ENCODE results near the gene TRIM52. TPM values are rescaled to one million over a fixed set of nuclear protein-coding genes. Genes with fewer than 3 reads are reported as not detected.
"Not testable (repeated sequence)": the region's sequence is repeated elsewhere in the genome, so short reads cannot be mapped to it uniquely, and the experiment has no call there.

Gene TRIM52
- total RNA-seq, 1 experiment from 2014 or later: 15.2 TPM

GRCh38 chr5:181283347-181283746, 22.4 kb upstream of the TRIM52 start:
- Histone ChIP-seq H3K4me1 (replicated peaks; ENCODE audit: insufficient read depth) (no peaks in the 10 kb centered on the region), H3K79me2 (ENCODE audit: low read depth) (no peaks in the 10 kb centered on the region), H3K4me3 (no peak overlapping the region), H3K9me2 (ENCODE audit: insufficient read depth) (no peaks in the 10 kb centered on the region), H3K4me2 (no peak overlapping the region), H3K36me3 (ENCODE audit: low read depth) (no peaks in the 10 kb centered on the region), H2AFZ (no peak overlapping the region), H3F3A (ENCODE audit: insufficient read depth, low read depth) (no peaks in the 10 kb centered on the region), H4K20me1 (ENCODE audit: insufficient read depth) (no peaks in the 10 kb centered on the region), H3K27me3 (ENCODE audit: insufficient read depth, low read depth) (peaks cover 23% of the 10 kb centered on the region; the same call in 1 of the 2 replicates), H3K27ac (no peak overlapping the region), H3K9me3 (ENCODE audit: insufficient read depth, low read depth) (no peaks in the 10 kb centered on the region)
- DNase-seq: no peak
- ChIA-PET CTCF (no interaction called here), POLR2A (ENCODE audit: unreplicated experiment) (no interaction called here)
- intact Hi-C loops (cut with micrococcal nuclease; ENCODE audit: unreplicated experiment): no loop called here
- no peak for TF ChIP-seq CTCF (conservative IDR thresholded peaks at IDR 0.05)
- no peak for TF ChIP-seq EZH2 (IDR thresholded peaks at IDR 0.05; ENCODE audit: low read depth)
- no TSS peak for BruUV-seq (replicated peaks)

GRCh38 chr5:181282874-181283273, 21.9 kb upstream of the TRIM52 start:
- ChIA-PET POLR2A (ENCODE audit: unreplicated experiment) (no interaction called here), CTCF (no interaction called here)
- H4K20me1 ChIP-seq (ENCODE audit: insufficient read depth): no peaks in the 10 kb centered on the region
- H3K4me2 ChIP-seq: no peak overlapping the region
- no TSS peak for BruUV-seq (replicated peaks)
- H3K79me2 ChIP-seq (ENCODE audit: low read depth): no peaks in the 10 kb centered on the region
- no peaks in the 10 kb centered on the region for H3K9me3 ChIP-seq (ENCODE audit: insufficient read depth, low read depth)
- no peak overlapping the region for H3K4me3 ChIP-seq
- no peaks in the 10 kb centered on the region for H3K36me3 ChIP-seq (ENCODE audit: low read depth)
- H2AFZ ChIP-seq: no peak overlapping the region
- TF ChIP-seq CTCF (conservative IDR thresholded peaks at IDR 0.05) (no peak), EZH2 (IDR thresholded peaks at IDR 0.05; ENCODE audit: low read depth) (no peak)
- intact Hi-C loops (cut with micrococcal nuclease; ENCODE audit: unreplicated experiment): no loop called here
- no peaks in the 10 kb centered on the region for H3K9me2 ChIP-seq (ENCODE audit: insufficient read depth)
- no peak for DNase-seq
- H3K27ac ChIP-seq: no peak overlapping the region
- H3K27me3 ChIP-seq (ENCODE audit: insufficient read depth, low read depth): peaks cover 28% of the 10 kb centered on the region; the same call in 1 of the 2 replicates
- no peaks in the 10 kb centered on the region for H3K4me1 ChIP-seq (replicated peaks; ENCODE audit: insufficient read depth)
- no peaks in the 10 kb centered on the region for H3F3A ChIP-seq (ENCODE audit: insufficient read depth, low read depth)

GRCh38 chr5:181282415-181282814, 21.5 kb upstream of the TRIM52 start:
- intact Hi-C loops (cut with micrococcal nuclease; ENCODE audit: unreplicated experiment); H3F3A ChIP-seq (ENCODE audit: insufficient read depth, low read depth); H4K20me1 ChIP-seq (ENCODE audit: insufficient read depth); H3K79me2 ChIP-seq (ENCODE audit: low read depth); H3K4me1 ChIP-seq (replicated peaks; ENCODE audit: insufficient read depth); H3K27ac ChIP-seq; POLR2A ChIA-PET (ENCODE audit: unreplicated experiment); DNase-seq; H3K4me3 ChIP-seq; H3K4me2 ChIP-seq; H2AFZ ChIP-seq; CTCF ChIA-PET; H3K36me3 ChIP-seq (ENCODE audit: low read depth); H3K9me3 ChIP-seq (ENCODE audit: insufficient read depth, low read depth); H3K9me2 ChIP-seq (ENCODE audit: insufficient read depth); BruUV-seq (replicated peaks): not testable (repeated sequence)
- peaks cover 28% of the 10 kb centered on the region; the same call in 1 of the 2 replicates for H3K27me3 ChIP-seq (ENCODE audit: insufficient read depth, low read depth)

- Histone ChIP-seq H3K27ac (no peak overlapping the region), H3K9me3 (ENCODE audit: insufficient read depth, low read depth) (no peaks in the 10 kb centered on the region), H3K36me3 (ENCODE audit: low read depth) (no peaks in the 10 kb centered on the region), H2AFZ (no peak overlapping the region), H3K27me3 (ENCODE audit: insufficient read depth, low read depth) (peaks cover 28% of the 10 kb centered on the region; the same call in 1 of the 2 replicates), H3K9me2 (ENCODE audit: insufficient read depth) (no peaks in the 10 kb centered on the region), H3K4me2 (no peak overlapping the region), H4K20me1 (ENCODE audit: insufficient read depth) (no peaks in the 10 kb centered on the region), H3K4me3 (no peak overlapping the region), H3F3A (ENCODE audit: insufficient read depth, low read depth) (no peaks in the 10 kb centered on the region), H3K4me1 (replicated peaks; ENCODE audit: insufficient read depth) (no peaks in the 10 kb centered on the region), H3K79me2 (ENCODE audit: low read depth) (no peaks in the 10 kb centered on the region)
- TF ChIP-seq CTCF (conservative IDR thresholded peaks at IDR 0.05) (no peak), EZH2 (IDR thresholded peaks at IDR 0.05; ENCODE audit: low read depth) (no peak)
- POLR2A ChIA-PET (ENCODE audit: unreplicated experiment): no interaction called here
- no TSS peak for BruUV-seq (replicated peaks)
- intact Hi-C loops (cut with micrococcal nuclease; ENCODE audit: unreplicated experiment): no loop called here
- CTCF ChIA-PET: no interaction called here
- no peak for DNase-seq
Observed at GRCh38 chr5:181281984-181282316, 21.0 kb upstream of the TRIM52 start.

All from PC-9 (cell line).